DOHH2 (cell line): ENCODE data around the gene P4HTM.
A peak's percentile ranks its signal among the peaks of the same experiment; 100 is the strongest.

Experiments used
- H3F3A ChIP-seq: fragments of 200-600 bp; sonication (generic), shearing (Covaris generic); 2 replicates; pipeline ENCODE4 v1.6.0; 2016; ENCODE audit warnings: antibody characterized with exemption, mild to moderate bottlenecking; ENCODE audit not compliant: control insufficient read depth, insufficient read depth
- H3K27ac ChIP-seq: fragments of 200-600 bp; sonication (generic); 2 replicates; pipeline ENCODE4 v1.5.1; 2014; ENCODE audit warnings: low read depth, mild to moderate bottlenecking, low read length, moderate library complexity
- H3K27me3 ChIP-seq: fragments of 200-600 bp; sonication (generic); 2 replicates; pipeline ENCODE4 v1.6.1; 2014; ENCODE audit warnings: mild to moderate bottlenecking, low read length, mixed read lengths; ENCODE audit not compliant: control insufficient read depth
- H3K36me3 ChIP-seq: fragments of 200-600 bp; sonication (generic); 2 replicates; pipeline ENCODE4 v1.6.1; 2014; ENCODE audit warnings: mild to moderate bottlenecking, low read length, moderate library complexity, mixed read lengths; ENCODE audit not compliant: control insufficient read depth
- H3K4me1 ChIP-seq: fragments of 200-600 bp; sonication (generic); 2 replicates; pipeline ENCODE4 v1.6.1; 2014; ENCODE audit warnings: mild to moderate bottlenecking, low read length, mixed read lengths; ENCODE audit not compliant: control insufficient read depth
- H3K4me2 ChIP-seq: fragments of 200-600 bp; sonication (generic); 2 replicates; pipeline ENCODE4 v1.6.0; 2014; ENCODE audit warnings: mild to moderate bottlenecking, low read length, moderate library complexity
- H3K4me3 ChIP-seq: fragments of 200-600 bp; sonication (generic); 2 replicates; pipeline ENCODE4 v1.5.1; 2014; ENCODE audit warnings: mild to moderate bottlenecking, low read length, mixed read lengths
- H3K79me2 ChIP-seq: fragments of 200-600 bp; sonication (generic); 2 replicates; pipeline ENCODE4 v1.6.1; 2014; ENCODE audit warnings: mild to moderate bottlenecking, low read length, mixed read lengths; ENCODE audit not compliant: control insufficient read depth
- H3K9me2 ChIP-seq: fragments of 200-600 bp; sonication (generic); replicated peaks from 2 replicates; pipeline ENCODE4 v1.6.1; 2014; ENCODE audit warnings: mild to moderate bottlenecking, low read length, mixed read lengths; ENCODE audit not compliant: control insufficient read depth
- H3K9me3 ChIP-seq: fragments of 200-600 bp; sonication (generic); 2 replicates; pipeline ENCODE4 v1.6.1; 2014; ENCODE audit warnings: antibody characterized with exemption, low read length, mixed read lengths; ENCODE audit not compliant: control insufficient read depth, insufficient read depth
- H4K20me1 ChIP-seq: fragments of 200-600 bp; sonication (generic); 2 replicates; pipeline ENCODE4 v1.6.0; 2014; ENCODE audit warnings: low read depth, mild to moderate bottlenecking, antibody characterized with exemption, low read length, moderate library complexity; ENCODE audit not compliant: control insufficient read depth, insufficient read depth
- EZH2phosphoT487 ChIP-seq: fragments of 200-600 bp; sonication (generic); IDR thresholded peaks from 2 replicates; pipeline ENCODE4 v1.6.1; 2017; ENCODE audit warnings: borderline replicate concordance, mild to moderate bottlenecking, antibody characterized with exemption, low read length, moderate library complexity, mixed read lengths
- TF ChIP-seq, protein P1 (sequence below): fragments of 200-600 bp; sonication (generic); IDR thresholded peaks from one replicate; pipeline ENCODE4 v1.5.1; 2014; ENCODE audit warnings: antibody characterized with exemption, mild to moderate bottlenecking, low read depth, low read length; ENCODE audit not compliant: poor library complexity, severe bottlenecking

Gene P4HTM

DNA sequence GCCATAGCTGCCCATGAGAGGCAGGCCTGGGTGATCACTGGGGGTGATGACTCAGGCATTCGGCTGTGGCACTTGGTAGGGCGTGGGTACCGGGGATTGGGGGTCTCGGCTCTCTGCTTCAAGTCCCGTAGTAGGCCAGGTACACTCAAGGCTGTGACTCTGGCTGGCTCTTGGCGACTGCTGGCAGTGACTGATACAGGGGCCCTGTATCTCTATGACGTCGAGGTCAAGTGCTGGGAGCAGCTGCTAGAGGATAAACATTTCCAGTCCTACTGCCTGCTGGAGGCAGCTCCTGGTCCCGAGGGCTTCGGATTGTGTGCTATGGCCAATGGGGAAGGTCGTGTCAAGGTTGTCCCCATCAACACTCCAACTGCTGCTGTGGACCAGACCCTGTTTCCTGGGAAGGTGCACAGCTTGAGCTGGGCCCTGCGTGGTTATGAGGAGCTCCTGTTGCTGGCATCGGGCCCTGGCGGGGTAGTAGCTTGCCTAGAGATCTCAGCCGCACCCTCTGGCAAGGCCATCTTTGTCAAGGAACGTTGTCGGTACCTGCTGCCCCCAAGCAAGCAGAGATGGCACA, 22.5 kb downstream of the P4HTM start:
- peaks cover 17% of the 10 kb centered on the region for H3K4me1 ChIP-seq
- no peak overlapping the region for H3K27ac ChIP-seq
- H4K20me1 ChIP-seq: peaks cover 16% of the 10 kb centered on the region
- peaks cover 8% of the 10 kb centered on the region for H3F3A ChIP-seq
- H3K79me2 ChIP-seq: peaks cover 61% of the 10 kb centered on the region
- H3K9me2 ChIP-seq: no peaks in the 10 kb centered on the region
- H3K9me3 ChIP-seq: no peaks in the 10 kb centered on the region
- peaks cover 64% of the 10 kb centered on the region for H3K36me3 ChIP-seq
- no peaks in the 10 kb centered on the region for H3K27me3 ChIP-seq
- H3K4me3 ChIP-seq: no peak overlapping the region
- TF ChIP-seq EZH2phosphoT487: no peak
- TF ChIP-seq, protein P1, sequence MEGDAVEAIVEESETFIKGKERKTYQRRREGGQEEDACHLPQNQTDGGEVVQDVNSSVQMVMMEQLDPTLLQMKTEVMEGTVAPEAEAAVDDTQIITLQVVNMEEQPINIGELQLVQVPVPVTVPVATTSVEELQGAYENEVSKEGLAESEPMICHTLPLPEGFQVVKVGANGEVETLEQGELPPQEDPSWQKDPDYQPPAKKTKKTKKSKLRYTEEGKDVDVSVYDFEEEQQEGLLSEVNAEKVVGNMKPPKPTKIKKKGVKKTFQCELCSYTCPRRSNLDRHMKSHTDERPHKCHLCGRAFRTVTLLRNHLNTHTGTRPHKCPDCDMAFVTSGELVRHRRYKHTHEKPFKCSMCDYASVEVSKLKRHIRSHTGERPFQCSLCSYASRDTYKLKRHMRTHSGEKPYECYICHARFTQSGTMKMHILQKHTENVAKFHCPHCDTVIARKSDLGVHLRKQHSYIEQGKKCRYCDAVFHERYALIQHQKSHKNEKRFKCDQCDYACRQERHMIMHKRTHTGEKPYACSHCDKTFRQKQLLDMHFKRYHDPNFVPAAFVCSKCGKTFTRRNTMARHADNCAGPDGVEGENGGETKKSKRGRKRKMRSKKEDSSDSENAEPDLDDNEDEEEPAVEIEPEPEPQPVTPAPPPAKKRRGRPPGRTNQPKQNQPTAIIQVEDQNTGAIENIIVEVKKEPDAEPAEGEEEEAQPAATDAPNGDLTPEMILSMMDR: no peak
- H3K4me2 ChIP-seq: no peak overlapping the region

- peaks cover 19% of the 10 kb centered on the region for H3K4me1 ChIP-seq
- TF ChIP-seq, protein P1: no peak
- TF ChIP-seq EZH2phosphoT487: no peak
- peaks cover 13% of the 10 kb centered on the region for H4K20me1 ChIP-seq
- H3K79me2 ChIP-seq: peaks cover 54% of the 10 kb centered on the region
- H3K36me3 ChIP-seq: peaks cover 62% of the 10 kb centered on the region
- peaks cover 9% of the 10 kb centered on the region for H3F3A ChIP-seq
- no peak overlapping the region for H3K27ac ChIP-seq
- no peak overlapping the region for H3K4me2 ChIP-seq
- H3K9me3 ChIP-seq: no peaks in the 10 kb centered on the region
- no peak overlapping the region for H3K4me3 ChIP-seq
- no peaks in the 10 kb centered on the region for H3K9me2 ChIP-seq
- no peaks in the 10 kb centered on the region for H3K27me3 ChIP-seq
Observed at GRCh38 chr3:49013113-49013737, 23.2 kb downstream of the P4HTM start.

GRCh38 chr3:49013738-49014660, 24.0 kb downstream of the P4HTM start:
- Histone ChIP-seq H3K36me3 (peaks cover 58% of the 10 kb centered on the region), H3K27me3 (no peaks in the 10 kb centered on the region), H3K4me2 (no peak overlapping the region), H3K79me2 (peaks cover 47% of the 10 kb centered on the region), H3F3A (peaks cover 13% of the 10 kb centered on the region), H3K9me3 (no peaks in the 10 kb centered on the region), H4K20me1 (peaks cover 9% of the 10 kb centered on the region; the same call in 1 of the 2 replicates), H3K9me2 (no peaks in the 10 kb centered on the region), H3K27ac (no peak overlapping the region), H3K4me3 (no peak overlapping the region), H3K4me1 (peaks cover 14% of the 10 kb centered on the region)
- TF ChIP-seq, protein P1: peak; percentile 89
- TF ChIP-seq EZH2phosphoT487: no peak
